Activated gamma-delta T cell (primary cell): ENCODE data around the gene LINC00632.

Experiments used
- DNase-seq: peaks from one replicate; lab custom pipeline; 2025; lab: John Stamatoyannopoulos, UW

LINC00632 gene

DNA sequence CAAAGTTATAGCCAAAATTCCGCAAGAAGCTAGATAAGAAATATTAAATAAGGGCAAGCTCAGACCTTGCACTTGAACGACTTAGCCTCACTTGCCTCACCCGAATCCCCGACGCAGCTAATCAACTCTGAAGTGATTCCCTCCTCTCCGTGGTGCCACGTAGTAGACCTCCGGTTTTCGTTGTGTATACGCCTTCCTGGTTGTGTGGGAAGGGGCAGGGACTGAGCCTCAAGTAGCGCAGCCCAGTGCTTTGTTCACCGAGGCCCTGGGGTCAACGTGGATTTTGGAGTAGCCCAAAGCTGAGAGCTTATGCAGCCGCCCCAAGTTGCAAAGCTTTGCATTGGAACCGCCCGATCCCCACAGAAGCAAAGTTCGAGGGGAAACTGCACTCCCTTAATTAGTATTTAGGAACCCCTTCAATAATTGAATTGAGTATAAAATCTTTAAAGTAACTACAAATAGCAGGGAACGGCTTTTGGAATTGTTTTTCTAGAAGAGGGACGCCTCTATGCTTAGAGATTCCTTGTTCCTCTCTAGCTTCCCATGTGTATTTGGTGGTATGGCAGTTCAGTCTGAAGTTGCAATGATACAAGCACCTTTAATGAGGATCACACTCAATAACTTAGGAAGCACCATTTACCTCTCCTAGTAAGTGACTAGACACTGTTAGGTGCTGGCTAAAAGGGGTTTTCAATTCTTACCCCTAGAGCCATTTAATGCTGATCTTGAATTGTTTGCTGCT, 55.7 kb downstream of the LINC00632 start:
- DNase-seq, result no peak

DNA sequence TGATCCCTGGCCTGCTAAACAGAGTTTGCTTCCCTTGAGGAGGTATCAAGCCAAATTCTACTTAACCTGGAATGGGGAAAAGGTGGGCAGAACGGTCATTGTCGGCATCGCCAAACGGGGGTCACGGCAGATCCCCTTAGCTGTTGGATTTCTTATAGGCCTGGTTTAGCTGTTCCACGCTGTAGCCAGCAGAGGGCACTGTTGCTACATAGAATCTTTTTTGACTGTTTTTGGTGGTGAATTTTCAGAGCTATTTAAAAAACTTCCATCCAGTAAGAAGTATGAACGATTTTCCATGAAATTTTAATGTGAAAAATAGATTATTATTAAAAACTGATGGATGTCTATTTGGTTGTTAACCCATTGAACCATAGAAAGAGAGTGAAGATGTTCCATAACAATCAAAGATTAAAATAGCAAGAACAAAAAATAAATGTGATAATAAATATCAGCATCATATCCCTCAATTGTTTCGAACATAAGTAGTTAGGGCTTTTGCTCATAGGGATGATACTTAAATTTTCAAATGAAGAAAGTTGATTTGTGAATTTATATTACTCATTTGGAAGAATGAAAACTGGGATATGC, 56.6 kb downstream of the LINC00632 start:
- no peak for DNase-seq

- DNase-seq, result no peak
These were observed 58.1 kb downstream of the LINC00632 start for GRCh38 chrX:140767646-140768045.

- no peak for DNase-seq
These were observed 65.7 kb downstream of the LINC00632 start for GRCh38 chrX:140775211-140775610.

DNA sequence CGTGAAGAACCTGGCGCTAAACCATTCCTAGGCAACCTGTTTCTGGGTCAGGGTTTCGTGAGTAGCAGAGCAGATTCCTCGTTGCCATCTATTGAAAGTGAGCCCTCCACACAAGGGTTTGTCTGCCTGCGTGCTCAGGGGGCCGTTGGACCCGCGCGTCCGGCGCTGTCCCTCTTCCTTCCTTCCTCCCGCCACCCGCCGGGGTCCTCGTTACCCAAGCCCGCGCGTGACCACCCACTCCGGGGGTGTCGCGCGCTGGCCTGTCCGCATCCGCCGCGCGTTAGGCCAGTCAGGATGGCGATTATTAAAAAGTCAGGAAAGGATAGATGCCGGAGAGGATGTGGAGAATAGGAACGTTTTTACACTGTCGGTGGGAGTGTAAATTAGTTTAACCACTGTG, 66.8 kb downstream of the LINC00632 start:
- DNase-seq, result no peak

GRCh38 chrX:140794642-140795041, 85.1 kb downstream of the LINC00632 start:
- DNase-seq, result no peak

DNA sequence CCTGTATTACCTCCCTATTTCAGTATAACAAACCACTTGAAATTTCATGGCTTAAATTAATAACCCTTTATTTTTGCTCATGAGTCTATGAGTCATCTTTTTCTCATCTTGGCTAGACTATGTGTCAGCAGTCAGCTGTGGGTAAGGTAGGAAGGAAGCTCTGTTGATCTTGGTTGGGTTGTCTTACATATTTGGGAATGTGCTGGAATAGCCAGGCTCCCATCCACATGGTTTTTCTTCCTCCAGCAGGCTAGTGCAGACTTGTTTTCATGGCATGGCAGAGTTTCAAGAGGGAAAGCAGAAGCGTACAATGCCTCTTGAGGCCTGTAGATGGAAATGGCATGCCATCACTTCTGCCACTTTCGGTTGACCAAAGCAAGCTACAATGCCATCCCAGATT, 89.7 kb downstream of the LINC00632 start:
- DNase-seq, result no peak

GRCh38 chrX:140804292-140804691, 94.7 kb downstream of the LINC00632 start:
- DNase-seq, result no peak

GRCh38 chrX:140815868-140816267, 106.3 kb downstream of the LINC00632 start:
- DNase-seq, result no peak

DNA sequence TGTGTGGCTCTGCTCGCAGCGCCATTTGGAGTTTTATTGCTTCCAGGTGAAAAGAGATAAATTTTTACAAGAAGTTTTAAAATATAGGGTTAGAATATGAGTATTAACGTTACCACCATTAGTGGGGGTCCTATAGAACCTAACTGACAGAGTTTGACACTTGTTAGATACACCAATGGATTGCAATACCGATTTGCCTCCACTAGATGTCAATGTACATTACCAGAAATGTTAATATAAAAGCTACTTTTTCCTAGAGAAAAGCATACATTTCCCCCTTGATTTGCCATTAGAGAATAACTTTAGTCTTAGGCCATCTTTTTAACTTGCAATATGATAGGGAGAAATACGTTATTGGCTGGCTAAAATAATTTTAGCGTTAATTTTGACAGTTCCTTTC, 108.4 kb downstream of the LINC00632 start:
- no peak for DNase-seq

DNA sequence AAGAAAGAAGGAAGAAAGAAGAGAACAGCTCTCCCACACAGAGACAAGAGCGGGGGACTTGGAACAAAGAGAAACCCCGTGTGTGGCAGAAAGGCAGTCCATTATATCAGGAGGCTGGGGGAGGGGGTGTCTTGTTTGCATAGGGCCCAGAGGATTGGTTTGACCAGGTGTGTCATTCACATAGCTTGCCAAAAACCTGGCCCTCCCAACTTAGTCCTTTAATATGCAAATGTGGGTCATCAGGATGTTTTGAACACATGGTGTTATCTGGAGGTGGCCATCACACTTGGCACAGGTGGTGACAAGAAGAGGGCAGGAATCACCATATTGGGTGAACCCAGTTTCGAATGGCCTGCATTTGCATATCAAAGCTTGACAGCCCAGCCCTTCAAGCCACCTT, 111.7 kb downstream of the LINC00632 start:
- DNase-seq, result no peak

DNA sequence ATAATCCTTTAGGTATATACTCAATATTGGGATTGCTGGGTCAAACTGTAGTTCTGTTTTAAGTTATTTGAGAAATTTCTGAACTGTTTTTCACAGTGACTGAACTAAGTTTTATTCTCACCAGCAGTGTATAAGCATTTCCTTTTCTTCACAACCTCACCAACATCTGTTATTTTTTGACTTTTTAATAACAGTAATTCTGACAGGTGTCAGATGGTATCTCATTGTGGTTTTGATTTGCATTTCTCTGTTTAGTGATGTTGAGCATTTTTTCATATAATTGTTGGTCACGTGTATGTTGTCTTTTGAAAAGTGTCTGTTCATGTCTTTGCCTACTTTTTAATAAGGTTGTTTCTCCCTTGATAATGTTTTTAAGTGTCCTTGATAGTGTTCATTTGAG, 112.6 kb downstream of the LINC00632 start:
- DNase-seq, result no peak

GRCh38 chrX:140822861-140823260, 113.3 kb downstream of the LINC00632 start:
- DNase-seq, result no peak

- no peak for DNase-seq
These were observed 127.3 kb downstream of the LINC00632 start for GRCh38 chrX:140836874-140837273.
